Stimulated activated memory B cell treated with anti-CD40 and anti-IgM and Interleukin-4, amounts not matched to agents 10 μg/mL and 1 μg/mL and 100 μg/mL, for 72 hours (primary cell): ENCODE data around the gene FOXA2.

Experiments used
- ATAC-seq: fragments of 150-1000 bp; cut with Tn5 transposase; 2 replicates; pipeline ENCODE4 v1.10.0; 2021
- H3K27ac Mint-ChIP-seq: one replicate; pipeline ENCODE4 v1.8.0; 2022; ENCODE audit warnings: mild to moderate bottlenecking, mixed read lengths
- H3K27me3 Mint-ChIP-seq: one replicate; pipeline ENCODE4 v1.8.0; 2022; ENCODE audit warnings: mixed read lengths
- H3K36me3 Mint-ChIP-seq: one replicate; pipeline ENCODE4 v1.8.0; 2022; ENCODE audit warnings: mixed read lengths
- H3K4me1 Mint-ChIP-seq: one replicate; pipeline ENCODE4 v1.8.0; 2022; ENCODE audit warnings: mixed read lengths
- H3K4me3 Mint-ChIP-seq: one replicate; pipeline ENCODE4 v1.8.0; 2022; ENCODE audit warnings: mild to moderate bottlenecking, moderate library complexity, mixed read lengths
- H3K9me3 Mint-ChIP-seq: one replicate; pipeline ENCODE4 v1.8.0; 2022; ENCODE audit warnings: mixed read lengths

The FOXA2 gene

DNA sequence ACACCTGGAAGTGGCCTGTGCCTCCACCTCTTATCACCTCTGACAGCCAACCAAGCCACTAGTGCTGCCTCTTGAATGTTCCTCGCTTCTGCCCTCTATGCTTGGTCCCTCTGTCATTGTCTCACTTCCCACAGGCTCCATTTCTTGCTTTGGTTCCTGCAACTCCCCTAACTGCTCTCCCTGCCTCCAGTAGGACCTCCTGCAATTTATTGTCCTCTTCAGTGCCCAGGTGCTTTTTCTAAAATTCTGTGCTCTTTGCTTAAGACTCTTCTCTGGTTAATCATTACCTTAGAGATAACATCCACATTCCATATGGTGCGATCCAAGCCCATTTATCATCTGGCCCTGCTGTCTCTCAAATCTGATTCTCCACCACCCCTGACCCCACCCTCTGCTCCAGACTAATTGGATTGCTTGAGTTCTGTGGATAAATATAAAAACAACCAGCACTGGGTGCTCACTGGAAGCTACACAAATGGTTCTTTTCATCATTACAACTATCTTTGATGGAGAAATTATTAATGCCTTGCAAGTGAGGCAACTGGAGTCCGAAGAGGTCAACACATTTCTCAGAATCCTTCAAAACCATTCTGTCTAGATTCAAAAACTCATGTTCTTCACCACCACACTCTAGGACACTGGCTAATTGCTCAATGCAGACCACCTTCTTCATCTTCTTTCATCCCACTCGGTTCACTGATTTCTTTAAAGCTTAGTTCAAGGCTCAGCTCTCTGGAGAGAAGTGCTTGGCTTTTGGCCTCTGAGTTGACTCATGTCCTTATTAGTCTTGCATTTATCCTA lies 47.2 kb downstream of the FOXA2 start:
- Mint-ChIP-seq H3K4me1 (no peaks in the 10 kb centered on the region), H3K36me3 (no peaks in the 10 kb centered on the region), H3K4me3 (no peak overlapping the region), H3K27ac (no peak overlapping the region), H3K27me3 (peaks cover 8% of the 10 kb centered on the region), H3K9me3 (peaks cover 6% of the 10 kb centered on the region)
- ATAC-seq: no peak

DNA sequence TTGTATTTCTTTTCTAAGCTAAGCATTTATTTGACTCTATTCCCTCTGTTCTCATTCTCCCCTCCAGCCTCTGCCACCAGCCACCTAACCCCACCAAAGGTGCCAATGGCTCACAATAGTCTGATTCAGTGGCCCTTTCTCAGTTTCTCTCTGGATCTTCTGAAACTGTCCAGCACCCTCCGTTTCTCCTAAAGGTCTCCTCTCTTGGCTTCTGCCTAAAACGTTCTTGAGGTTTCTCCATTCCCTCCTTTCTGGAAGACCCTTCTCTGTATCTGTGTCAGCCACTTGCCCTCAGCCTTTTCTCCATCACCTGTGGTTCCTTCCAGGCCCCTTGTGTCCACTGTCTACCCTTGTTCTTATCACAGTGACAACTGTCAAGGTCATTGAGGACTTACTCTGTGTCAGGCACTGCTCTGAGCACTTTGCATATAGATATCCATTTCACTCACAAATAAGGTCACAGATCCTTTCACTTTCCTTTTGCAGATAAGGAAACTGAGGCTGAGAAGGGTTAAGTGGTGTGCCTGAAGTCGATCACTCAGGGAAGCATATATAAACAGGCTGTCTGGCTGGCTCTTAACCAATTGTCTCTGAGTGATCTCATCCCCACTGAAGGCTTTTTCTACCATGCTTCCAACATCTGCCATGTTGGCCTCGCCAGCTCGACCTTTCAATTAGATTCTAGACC lies 48.1 kb downstream of the FOXA2 start:
- H3K9me3 Mint-ChIP-seq: peaks cover 6% of the 10 kb centered on the region
- H3K27me3 Mint-ChIP-seq: peaks cover 8% of the 10 kb centered on the region
- H3K36me3 Mint-ChIP-seq: no peaks in the 10 kb centered on the region
- ATAC-seq: no peak
- no peak overlapping the region for H3K27ac Mint-ChIP-seq
- H3K4me3 Mint-ChIP-seq: no peak overlapping the region
- H3K4me1 Mint-ChIP-seq: no peaks in the 10 kb centered on the region

DNA sequence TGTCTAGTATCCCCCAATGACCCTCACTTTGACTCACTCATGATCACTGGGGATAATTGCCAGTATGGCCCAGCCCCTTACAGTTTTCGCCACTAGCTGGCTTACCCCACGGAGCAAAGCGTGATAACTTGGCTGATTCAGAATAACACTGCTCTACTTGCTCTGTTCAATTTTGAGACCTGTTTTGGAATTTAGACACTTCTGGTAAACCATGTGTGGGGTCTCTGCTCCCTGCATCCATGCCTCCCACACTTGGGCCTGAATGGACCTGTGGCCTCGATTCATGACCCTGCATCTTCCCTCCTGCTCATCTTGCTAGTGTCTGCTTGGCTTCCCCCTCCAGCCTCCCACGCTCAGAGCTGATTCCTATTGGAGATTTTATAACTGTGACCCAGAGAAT lies 48.9 kb downstream of the FOXA2 start:
- Mint-ChIP-seq H3K27ac (no peak overlapping the region), H3K9me3 (peaks cover 6% of the 10 kb centered on the region), H3K4me3 (no peak overlapping the region), H3K36me3 (no peaks in the 10 kb centered on the region), H3K27me3 (peaks cover 8% of the 10 kb centered on the region), H3K4me1 (no peaks in the 10 kb centered on the region)
- ATAC-seq: no peak

DNA sequence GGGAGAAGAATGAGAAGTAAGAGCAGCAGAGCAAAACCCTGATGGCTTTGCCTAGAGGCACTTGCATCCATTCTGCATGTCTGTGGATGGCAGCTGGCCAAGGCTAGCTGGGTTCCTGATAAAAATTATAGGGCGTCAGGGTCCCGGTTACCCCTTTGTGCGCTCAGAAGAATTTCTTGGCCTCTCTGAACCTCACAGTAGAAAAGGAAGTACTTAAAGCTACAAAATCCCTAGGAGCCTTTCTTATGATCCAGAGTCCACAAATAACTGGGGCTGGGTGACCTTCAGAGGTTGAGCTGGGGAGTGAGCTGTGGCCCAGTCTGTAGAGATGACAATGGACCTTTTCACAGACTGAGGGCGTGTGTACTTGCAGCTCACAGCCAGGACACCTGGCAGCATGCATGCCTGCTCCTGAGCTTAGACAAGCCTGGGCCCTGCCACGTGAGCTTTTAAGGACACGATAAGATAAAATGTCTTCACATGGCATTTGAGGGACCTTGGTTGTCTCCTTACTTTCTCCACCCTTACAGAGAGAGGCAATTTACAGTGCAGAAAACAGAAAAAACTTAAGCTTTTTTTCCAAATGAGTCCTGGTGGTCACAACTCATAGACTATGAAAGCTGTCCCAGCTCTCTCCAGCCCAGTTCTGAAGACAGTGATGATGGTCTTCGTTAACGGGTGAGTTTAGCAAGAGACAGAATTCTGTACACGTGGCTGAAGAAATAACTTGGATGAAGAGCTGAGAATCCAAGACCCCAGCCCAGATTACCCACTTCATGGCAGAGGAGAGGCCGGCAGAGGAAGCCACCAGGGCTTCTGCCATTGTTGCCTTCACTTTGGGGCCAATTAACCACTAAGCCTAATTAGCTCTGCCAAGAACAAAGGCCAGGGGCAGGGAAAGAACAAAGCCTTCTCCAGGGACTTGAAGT lies 50.3 kb downstream of the FOXA2 start:
- Mint-ChIP-seq H3K36me3 (no peaks in the 10 kb centered on the region), H3K4me3 (no peak overlapping the region), H3K27me3 (peaks cover 6% of the 10 kb centered on the region), H3K27ac (no peak overlapping the region), H3K9me3 (peaks cover 6% of the 10 kb centered on the region), H3K4me1 (no peaks in the 10 kb centered on the region)
- peak; percentile 15 for ATAC-seq

DNA sequence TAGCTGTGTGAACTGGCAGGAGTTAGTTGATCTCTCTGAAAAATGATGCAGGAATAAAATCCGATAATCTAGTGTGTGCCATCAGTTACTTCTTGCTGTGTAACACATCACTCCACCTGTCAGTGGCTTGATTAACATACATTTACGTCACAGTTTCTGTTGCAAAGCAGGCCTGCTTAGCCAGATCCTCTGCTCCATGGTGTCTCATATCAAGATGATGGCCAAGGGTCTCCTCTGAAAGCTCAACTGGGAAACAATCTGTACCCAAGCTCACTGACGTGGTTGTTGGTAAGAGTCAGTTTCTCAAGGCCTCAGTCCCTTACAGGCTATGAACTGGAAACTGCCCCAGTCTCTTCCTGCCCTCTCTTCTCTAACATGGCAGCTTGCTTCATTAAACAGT lies 51.8 kb downstream of the FOXA2 start:
- Mint-ChIP-seq H3K36me3 (no peaks in the 10 kb centered on the region), H3K27me3 (no peaks in the 10 kb centered on the region), H3K27ac (no peak overlapping the region), H3K9me3 (no peaks in the 10 kb centered on the region), H3K4me3 (no peak overlapping the region), H3K4me1 (no peaks in the 10 kb centered on the region)
- no peak for ATAC-seq

DNA sequence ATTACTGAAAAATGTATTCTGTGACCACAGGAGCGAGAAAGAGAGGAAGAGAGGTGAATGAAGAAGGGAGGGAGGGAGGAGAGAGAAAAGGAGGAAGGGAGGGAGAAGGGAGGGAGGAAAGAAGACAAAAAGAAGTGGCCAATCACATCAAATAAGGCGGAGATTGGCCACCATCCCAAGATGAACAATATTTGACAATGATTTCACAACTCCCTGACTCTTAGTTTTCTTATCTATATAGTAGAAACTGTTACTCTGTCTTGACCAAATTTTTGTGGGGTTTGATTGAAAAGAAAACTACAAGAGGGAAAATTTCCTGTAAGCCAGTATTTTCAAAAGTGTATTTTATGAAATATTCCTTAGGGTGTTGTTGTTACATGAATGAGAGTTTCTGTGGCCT lies 52.6 kb downstream of the FOXA2 start:
- Mint-ChIP-seq H3K9me3 (no peaks in the 10 kb centered on the region), H3K27me3 (no peaks in the 10 kb centered on the region), H3K4me1 (no peaks in the 10 kb centered on the region), H3K36me3 (no peaks in the 10 kb centered on the region), H3K4me3 (no peak overlapping the region), H3K27ac (no peak overlapping the region)
- ATAC-seq: no peak

- Mint-ChIP-seq H3K27me3 (no peaks in the 10 kb centered on the region), H3K4me3 (no peak overlapping the region), H3K27ac (no peak overlapping the region), H3K4me1 (no peaks in the 10 kb centered on the region), H3K36me3 (no peaks in the 10 kb centered on the region), H3K9me3 (no peaks in the 10 kb centered on the region)
- ATAC-seq: no peak
Observed at GRCh38 chr20:22531056-22531615, 53.2 kb downstream of the FOXA2 start.
